ENCODE measurements around the gene RIPK4. TPM values are rescaled to one million over a fixed set of nuclear protein-coding genes. Genes with fewer than 3 reads are reported as not detected.

Gene RIPK4
- total and polyA plus RNA-seq, 2 of the 13 experiments (the other 11 are each of a cell fraction or from before 2014, with no cell fraction given), result 3.1 to 4.9 TPM

- no peak for TF ChIP-seq ZNF724P (CRISPR knock-in tag; IDR thresholded peaks at IDR 0.05; ENCODE audit: borderline replicate concordance)
- TF ChIP-seq, protein P1, sequence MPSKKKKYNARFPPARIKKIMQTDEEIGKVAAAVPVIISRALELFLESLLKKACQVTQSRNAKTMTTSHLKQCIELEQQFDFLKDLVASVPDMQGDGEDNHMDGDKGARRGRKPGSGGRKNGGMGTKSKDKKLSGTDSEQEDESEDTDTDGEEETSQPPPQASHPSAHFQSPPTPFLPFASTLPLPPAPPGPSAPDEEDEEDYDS (CRISPR knock-in tag; IDR thresholded peaks at IDR 0.05), result 0 out of 2 replicates have a peak, but pooled peaks have one; percentile 11
- peak in 1 of 2 experiments; percentile 62; a peak in 2 of 4 replicates for TF ChIP-seq EP300 (IDR thresholded peaks at IDR 0.05; ENCODE audit: low read depth in 2 of 2, low read length in 2 of 2)
- TF ChIP-seq EP300 (CRISPR knock-in tag; IDR thresholded peaks at IDR 0.05; ENCODE audit: borderline replicate concordance), result no peak
- TF ChIP-seq TBX2 (CRISPR knock-in tag; IDR thresholded peaks at IDR 0.05; ENCODE audit: borderline replicate concordance), result peak; percentile 63; the same call in 1 of the 2 replicates
- TF ChIP-seq ZNF747 (CRISPR knock-in tag; IDR thresholded peaks at IDR 0.05; ENCODE audit: borderline replicate concordance), result 0 out of 2 replicates have a peak, but pooled peaks have one; percentile 37
- no peak for TF ChIP-seq FOXM1 (CRISPR knock-in tag; IDR thresholded peaks at IDR 0.05)
- TF ChIP-seq HNF4A (CRISPR knock-in tag; IDR thresholded peaks at IDR 0.05), result peak; percentile 41
- no peak for TF ChIP-seq NONO (IDR thresholded peaks at IDR 0.05)
- 0 out of 2 replicates have a peak, but pooled peaks have one; percentile 19 for TF ChIP-seq NONO (CRISPR knock-in tag; conservative IDR thresholded peaks at IDR 0.05)
- TF ChIP-seq CEBPB (IDR thresholded peaks at IDR 0.05; ENCODE audit: borderline replicate concordance, low read depth, low read length), result peak; percentile 83
- peak; percentile 37; the same call in 1 of the 2 replicates for TF ChIP-seq ZNF441 (CRISPR knock-in tag; IDR thresholded peaks at IDR 0.05; ENCODE audit: borderline replicate concordance)
- TF ChIP-seq, protein P2, sequence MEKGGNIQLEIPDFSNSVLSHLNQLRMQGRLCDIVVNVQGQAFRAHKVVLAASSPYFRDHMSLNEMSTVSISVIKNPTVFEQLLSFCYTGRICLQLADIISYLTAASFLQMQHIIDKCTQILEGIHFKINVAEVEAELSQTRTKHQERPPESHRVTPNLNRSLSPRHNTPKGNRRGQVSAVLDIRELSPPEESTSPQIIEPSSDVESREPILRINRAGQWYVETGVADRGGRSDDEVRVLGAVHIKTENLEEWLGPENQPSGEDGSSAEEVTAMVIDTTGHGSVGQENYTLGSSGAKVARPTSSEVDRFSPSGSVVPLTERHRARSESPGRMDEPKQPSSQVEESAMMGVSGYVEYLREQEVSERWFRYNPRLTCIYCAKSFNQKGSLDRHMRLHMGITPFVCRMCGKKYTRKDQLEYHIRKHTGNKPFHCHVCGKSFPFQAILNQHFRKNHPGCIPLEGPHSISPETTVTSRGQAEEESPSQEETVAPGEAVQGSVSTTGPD (CRISPR knock-in tag; IDR thresholded peaks at IDR 0.05), result no peak
- TF ChIP-seq TARDBP (CRISPR knock-in tag; IDR thresholded peaks at IDR 0.05), result peak; percentile 26; the same call in 1 of the 2 replicates
- 0 out of 2 replicates have a peak, but pooled peaks have one; percentile 19 for TF ChIP-seq NR2C2 (CRISPR knock-in tag; IDR thresholded peaks at IDR 0.05; ENCODE audit: borderline replicate concordance)
- TF ChIP-seq CEBPG (CRISPR knock-in tag; IDR thresholded peaks at IDR 0.05), result peak; percentile 77
- TF ChIP-seq, protein P3, sequence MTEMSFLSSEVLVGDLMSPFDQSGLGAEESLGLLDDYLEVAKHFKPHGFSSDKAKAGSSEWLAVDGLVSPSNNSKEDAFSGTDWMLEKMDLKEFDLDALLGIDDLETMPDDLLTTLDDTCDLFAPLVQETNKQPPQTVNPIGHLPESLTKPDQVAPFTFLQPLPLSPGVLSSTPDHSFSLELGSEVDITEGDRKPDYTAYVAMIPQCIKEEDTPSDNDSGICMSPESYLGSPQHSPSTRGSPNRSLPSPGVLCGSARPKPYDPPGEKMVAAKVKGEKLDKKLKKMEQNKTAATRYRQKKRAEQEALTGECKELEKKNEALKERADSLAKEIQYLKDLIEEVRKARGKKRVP (CRISPR knock-in tag; IDR thresholded peaks at IDR 0.05), result 0 out of 4 replicates have a peak, but pooled peaks of 1 of the 2 experiments have one; percentile 16
- TF ChIP-seq ZFAT (CRISPR knock-in tag; conservative IDR thresholded peaks at IDR 0.05), result no peak
- TF ChIP-seq KAT7 (CRISPR knock-in tag; IDR thresholded peaks at IDR 0.05; ENCODE audit: borderline replicate concordance), result 0 out of 2 replicates have a peak, but pooled peaks have one; percentile 38
- no peak for TF ChIP-seq CHCHD3 (CRISPR knock-in tag; IDR thresholded peaks at IDR 0.05)
- TF ChIP-seq PATZ1 (CRISPR knock-in tag; IDR thresholded peaks at IDR 0.05), result no peak
- TF ChIP-seq ZNF24 (IDR thresholded peaks at IDR 0.05), result no peak
- TF ChIP-seq ZKSCAN8 (CRISPR knock-in tag; IDR thresholded peaks at IDR 0.05; ENCODE audit: borderline replicate concordance), result 0 out of 2 replicates have a peak, but pooled peaks have one; percentile 46
- TF ChIP-seq HMG20A (CRISPR knock-in tag; IDR thresholded peaks at IDR 0.05; ENCODE audit: borderline replicate concordance), result peak; percentile 75
- TF ChIP-seq FOXP4 (CRISPR knock-in tag; IDR thresholded peaks at IDR 0.05), result peak; percentile 89
Measured at GRCh38 chr21:41712730-41713129, 54.1 kb downstream of the RIPK4 start (continued).
